Measurements from ENCODE around the gene MFF.

The MFF gene

GRCh38 chr2:227406177-227407031 lies 81.4 kb downstream of the MFF start:
- no peak for DNase-seq (ENCODE audit: low read depth, low spot score)
